Measurements from ENCODE around the gene LAMTOR5. TPM values are rescaled to one million over a fixed set of nuclear protein-coding genes. Genes with fewer than 3 reads are reported as not detected.

Gene LAMTOR5
- total and polyA plus RNA-seq, 2 of the 4 experiments (the other 2 are of a cell fraction), result 159 to 369 TPM

DNA sequence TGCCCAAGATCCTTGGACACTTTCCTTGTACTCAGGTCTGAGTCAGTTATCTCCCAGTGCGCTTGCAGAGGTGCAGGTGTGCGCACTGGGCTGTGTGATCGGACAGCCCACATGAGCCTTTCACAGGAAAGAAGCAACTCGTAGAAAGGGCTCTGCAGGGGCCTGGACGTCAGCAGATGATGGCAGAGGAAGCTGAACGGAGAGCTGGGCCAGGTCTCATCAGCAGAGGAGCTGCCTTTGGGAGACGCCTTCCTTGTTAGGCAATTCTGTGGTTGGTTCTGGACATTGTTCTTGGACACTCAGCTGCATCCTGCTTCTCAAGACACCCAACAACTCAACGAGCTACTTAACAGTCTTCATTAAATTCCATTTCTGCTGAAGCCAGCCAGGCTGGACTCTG, 36.0 kb upstream of the LAMTOR5 start:
- dilution Hi-C loops (cut with HindIII; ENCODE audit: low sequenced_read_pairs, unreplicated experiment), result no loop called here

More for the DNA sequence above, 36.0 kb upstream of the LAMTOR5 start:
- WGBS, 2 experiments (ENCODE audit: extremely low coverage in 2 of 2, insufficient read length in 1 of 2), result no CpG with 5 or more reads among the region's 8 CpGs
- BruUV-seq (replicated peaks), result no TSS peak
- no peak overlapping the region for H3K4me3 ChIP-seq (ENCODE audit: insufficient read depth, low read depth, low read length)
- H3K14ac ChIP-seq (replicated peaks; ENCODE audit: low read depth, low read length), result no peak overlapping the region
- H3K79me1 ChIP-seq (ENCODE audit: low read depth in 1 of 2, low read length in 2 of 2), result no peaks in the 10 kb centered on the region
- H3K9me1 ChIP-seq (ENCODE audit: insufficient read depth, low read length), result no peaks in the 10 kb centered on the region
- in situ Hi-C loops (cut with MboI; ENCODE audit: low sequenced_read_pairs) (no loop called here), intact Hi-C loops (cut with micrococcal nuclease) (no loop called here)
- H2BK15ac ChIP-seq (ENCODE audit: low read depth, low read length), result no peak overlapping the region
- H4K8ac ChIP-seq (ENCODE audit: low read depth in 2 of 2, low read length in 2 of 2), result no peak overlapping the region
- no peaks in the 10 kb centered on the region for H3K9me3 ChIP-seq (ENCODE audit: control insufficient read depth, insufficient read depth, low read length)
- H4K20me1 ChIP-seq (ENCODE audit: insufficient read depth, low read length), result no peaks in the 10 kb centered on the region
- H4K5ac ChIP-seq (ENCODE audit: low read depth, low read length), result no peak overlapping the region
- POLR2A ChIA-PET (ENCODE audit: unreplicated experiment), result no interaction called here
- no peak overlapping the region for H3K18ac ChIP-seq (ENCODE audit: low read depth, low read length)
- ATAC-seq (ENCODE audit: low read depth), result no peak
- no peak overlapping the region for H2BK20ac ChIP-seq (ENCODE audit: low read depth, low read length)
- no peak overlapping the region for H3K56ac ChIP-seq (ENCODE audit: extremely low read depth, insufficient read depth, low read length)
- H3K27ac ChIP-seq (ENCODE audit: insufficient read depth, low read length), result no peak overlapping the region
- H3K4me2 ChIP-seq (ENCODE audit: low read depth, low read length), result no peak overlapping the region
- no peak overlapping the region for H2AFZ ChIP-seq (replicated peaks; ENCODE audit: low read length, poor library complexity)
- no peak overlapping the region for H3K9ac ChIP-seq (ENCODE audit: low read depth, low read length)
- peaks cover 4% of the 10 kb centered on the region; the same call in 1 of the 2 replicates for H3K4me1 ChIP-seq (ENCODE audit: control insufficient read depth, insufficient read depth, low read length)
- peaks cover 44% of the 10 kb centered on the region for H3K27me3 ChIP-seq (ENCODE audit: control insufficient read depth, insufficient read depth, low read length)
- no peak overlapping the region for H2BK5ac ChIP-seq (ENCODE audit: low read depth, low read length, poor library complexity, severe bottlenecking)
- H4K91ac ChIP-seq (ENCODE audit: insufficient read depth, low read depth, low read length), result no peak overlapping the region
- no peak overlapping the region for H2AK5ac ChIP-seq (ENCODE audit: low read depth, low read length)
- H3K4ac ChIP-seq (ENCODE audit: low read depth, low read length), result no peak overlapping the region
- H2BK120ac ChIP-seq (ENCODE audit: low read depth, low read length), result no peak overlapping the region
- CTCF ChIA-PET, result interaction anchor here (1.4 to 1.5 kb wide), 2 partner anchors 17 kb away, joined by 3 to 4 read pairs; no protein-coding TSS in a partner anchor
- no peaks in the 10 kb centered on the region for H3K36me3 ChIP-seq (ENCODE audit: control insufficient read depth, insufficient read depth, low read length)
- H2AK9ac ChIP-seq (replicated peaks; ENCODE audit: low read depth, low read length, poor library complexity), result no peak overlapping the region
- no peak for DNase-seq
- no peak overlapping the region for H3K23ac ChIP-seq (ENCODE audit: low read depth, low read length)
- no peak for TF ChIP-seq SMC3 (IDR thresholded peaks at IDR 0.05; ENCODE audit: low read depth, low read length)
- TF ChIP-seq, protein P1, sequence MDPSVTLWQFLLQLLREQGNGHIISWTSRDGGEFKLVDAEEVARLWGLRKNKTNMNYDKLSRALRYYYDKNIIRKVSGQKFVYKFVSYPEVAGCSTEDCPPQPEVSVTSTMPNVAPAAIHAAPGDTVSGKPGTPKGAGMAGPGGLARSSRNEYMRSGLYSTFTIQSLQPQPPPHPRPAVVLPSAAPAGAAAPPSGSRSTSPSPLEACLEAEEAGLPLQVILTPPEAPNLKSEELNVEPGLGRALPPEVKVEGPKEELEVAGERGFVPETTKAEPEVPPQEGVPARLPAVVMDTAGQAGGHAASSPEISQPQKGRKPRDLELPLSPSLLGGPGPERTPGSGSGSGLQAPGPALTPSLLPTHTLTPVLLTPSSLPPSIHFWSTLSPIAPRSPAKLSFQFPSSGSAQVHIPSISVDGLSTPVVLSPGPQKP (IDR thresholded peaks at IDR 0.05; ENCODE audit: borderline replicate concordance, low read depth, low read length), result no peak
- no peak for TF ChIP-seq CHD1 (IDR thresholded peaks at IDR 0.05; ENCODE audit: low read depth, low read length)
